IMR-90 (cell line): ENCODE results near the gene SHB. TPM values are rescaled to one million over a fixed set of nuclear protein-coding genes. Genes with fewer than 3 reads are reported as not detected.
A peak's percentile ranks its signal among the peaks of the same experiment; 100 is the strongest.

Experiments used
- ATAC-seq: fragments of 200-7000 bp; cut with Tn5 transposase; 2 replicates; pipeline ENCODE4 v1.9.1; 2020; ENCODE audit warnings: low read depth, mild to moderate bottlenecking, moderate library complexity
- BruUV-seq: library from RNA; stranded (reverse); fragments of 400-500 nt; replicated peaks from 2 replicates; lab custom pipeline; 2021; lab: Mats Ljungman, UMichigan
- CTCF ChIA-PET: fragments of 300-600 bp; formaldehyde crosslinking; extraction: SDS; loops from one replicate; lab custom pipeline; 2021; ENCODE audit warnings: antibody characterized with exemption; lab: Yijun Ruan, JAX
- POLR2A ChIA-PET: fragments of 300-600 bp; sonication (Branson Sonifier 250); formaldehyde crosslinking; loops from one replicate; lab custom pipeline; 2022; ENCODE audit warnings: antibody characterized with exemption; ENCODE audit not compliant: unreplicated experiment; lab: Charles Lee
- DNase-seq: peaks from one replicate; pipeline ENCODE4 v3.0.0; 2013
- H2AFZ ChIP-seq: replicated peaks from 2 replicates; pipeline ENCODE3; 2013; ENCODE audit warnings: low read length, mild to moderate bottlenecking; ENCODE audit not compliant: poor library complexity
- H2AK5ac ChIP-seq: 2 replicates; pipeline ENCODE4 v1.6.1; 2013; ENCODE audit warnings: low read depth, low read length, inconsistent platforms
- H2AK9ac ChIP-seq: replicated peaks from 2 replicates; pipeline ENCODE3; 2013; ENCODE audit warnings: mild to moderate bottlenecking, low read depth, low read length, moderate library complexity; ENCODE audit not compliant: poor library complexity
- H2BK120ac ChIP-seq: 2 replicates; pipeline ENCODE4 v1.6.1; 2013; ENCODE audit warnings: low read depth, low read length, inconsistent platforms
- H2BK15ac ChIP-seq: 3 replicates; pipeline ENCODE4 v1.6.1; 2013; ENCODE audit warnings: low read depth, low read length, inconsistent platforms
- H2BK20ac ChIP-seq: 2 replicates; pipeline ENCODE4 v1.6.1; 2013; ENCODE audit warnings: low read depth, mild to moderate bottlenecking, inconsistent platforms, low read length, moderate library complexity
- H2BK5ac ChIP-seq: 2 replicates; pipeline ENCODE4 v1.6.1; 2013; ENCODE audit warnings: mild to moderate bottlenecking, low read depth, low read length, inconsistent platforms; ENCODE audit not compliant: poor library complexity, severe bottlenecking
- H3K14ac ChIP-seq: replicated peaks from 2 replicates; pipeline ENCODE4 v1.6.1; 2013; ENCODE audit warnings: low read depth, low read length, inconsistent platforms
- H3K18ac ChIP-seq: 2 replicates; pipeline ENCODE4 v1.6.1; 2013; ENCODE audit warnings: low read depth, low read length, control low read depth
- H3K23ac ChIP-seq: 2 replicates; pipeline ENCODE4 v1.6.1; 2013; ENCODE audit warnings: low read depth, low read length, inconsistent platforms
- H3K27ac ChIP-seq: 2 replicates; pipeline ENCODE4 v1.5.1; 2013; ENCODE audit warnings: mild to moderate bottlenecking, control low read depth, low read length; ENCODE audit not compliant: insufficient read depth
- H3K27me3 ChIP-seq: 2 replicates; pipeline ENCODE4 v1.6.1; 2013; ENCODE audit warnings: low read length; ENCODE audit not compliant: control insufficient read depth, insufficient read depth
- H3K36me3 ChIP-seq: 2 replicates; pipeline ENCODE4 v1.6.1; 2013; ENCODE audit warnings: low read length, mixed read lengths; ENCODE audit not compliant: control insufficient read depth, insufficient read depth
- H3K4ac ChIP-seq: 2 replicates; pipeline ENCODE4 v1.6.1; 2013; ENCODE audit warnings: low read depth, low read length, inconsistent platforms
- H3K4me1 ChIP-seq: 2 replicates; pipeline ENCODE4 v1.6.1; 2013; ENCODE audit warnings: low read length, mixed read lengths; ENCODE audit not compliant: control insufficient read depth, insufficient read depth
- H3K4me2 ChIP-seq: 2 replicates; pipeline ENCODE4 v1.6.1; 2013; ENCODE audit warnings: low read depth, mild to moderate bottlenecking, control low read depth, low read length, moderate library complexity
- H3K4me3 ChIP-seq: 2 replicates; pipeline ENCODE4 v1.5.1; 2013; ENCODE audit warnings: low read depth, mild to moderate bottlenecking, control low read depth, low read length, moderate library complexity; ENCODE audit not compliant: insufficient read depth
- H3K56ac ChIP-seq: 2 replicates; pipeline ENCODE4 v1.6.1; 2013; ENCODE audit warnings: low read length, inconsistent platforms; ENCODE audit not compliant: insufficient read depth; ENCODE audit errors: extremely low read depth
- H3K79me1 ChIP-seq, 2 experiments: 2 replicates each; pipeline ENCODE4 v1.6.1; 2013; ENCODE audit warnings: low read length in 2 of 2, inconsistent platforms in 1 of 2, low read depth in 1 of 2
- H3K9ac ChIP-seq: 2 replicates; pipeline ENCODE4 v1.6.1; 2013; ENCODE audit warnings: low read depth, low read length, control low read depth
- H3K9me1 ChIP-seq: 2 replicates; pipeline ENCODE4 v1.6.1; 2013; ENCODE audit warnings: low read length, inconsistent platforms; ENCODE audit not compliant: insufficient read depth
- H3K9me3 ChIP-seq: 2 replicates; pipeline ENCODE4 v1.6.1; 2013; ENCODE audit warnings: low read length; ENCODE audit not compliant: control insufficient read depth, insufficient read depth
- H4K20me1 ChIP-seq: 2 replicates; pipeline ENCODE4 v1.6.1; 2013; ENCODE audit warnings: low read length, inconsistent platforms; ENCODE audit not compliant: insufficient read depth
- H4K5ac ChIP-seq: 2 replicates; pipeline ENCODE4 v1.6.1; 2013; ENCODE audit warnings: mild to moderate bottlenecking, low read depth, low read length, control low read depth
- H4K8ac ChIP-seq, 2 experiments: 2 replicates each; pipeline ENCODE4 v1.6.1; 2013; ENCODE audit warnings: low read depth in 2 of 2, low read length in 2 of 2, control low read depth in 1 of 2, inconsistent platforms in 1 of 2
- H4K91ac ChIP-seq: 2 replicates; pipeline ENCODE4 v1.6.1; 2013; ENCODE audit warnings: low read depth, low read length, inconsistent platforms; ENCODE audit not compliant: insufficient read depth
- BHLHE40 ChIP-seq: fragments of 150-350 bp; IDR thresholded peaks from 2 replicates; pipeline ENCODE4 v1.6.1; 2016; ENCODE audit warnings: mild to moderate bottlenecking, low read depth, low read length
- CEBPB ChIP-seq: IDR thresholded peaks from 2 replicates; pipeline ENCODE4 v1.6.1; 2012; ENCODE audit warnings: low read depth, low read length, improper control_type of control experiment
- CHD1 ChIP-seq: IDR thresholded peaks from 2 replicates; pipeline ENCODE4 v1.6.1; 2012; ENCODE audit warnings: low read depth, low read length, improper control_type of control experiment
- FOS ChIP-seq: fragments of 150-350 bp; IDR thresholded peaks from 2 replicates; pipeline ENCODE4 v1.6.1; 2016; ENCODE audit warnings: low read depth, low read length
- MAFK ChIP-seq: IDR thresholded peaks from 2 replicates; pipeline ENCODE4 v1.6.1; 2012; ENCODE audit warnings: low read depth, low read length, improper control_type of control experiment
- NFE2L2 ChIP-seq: fragments of 150-350 bp; IDR thresholded peaks from 2 replicates; pipeline ENCODE4 v1.6.1; 2016; ENCODE audit warnings: low read depth, mild to moderate bottlenecking, low read length
- RCOR1 ChIP-seq: IDR thresholded peaks from 2 replicates; pipeline ENCODE4 v1.6.1; 2012; ENCODE audit warnings: mild to moderate bottlenecking, low read length, improper control_type of control experiment; ENCODE audit not compliant: insufficient replicate concordance
- RFX5 ChIP-seq: IDR thresholded peaks from 2 replicates; pipeline ENCODE4 v1.8.0; 2012; ENCODE audit warnings: low read depth, mild to moderate bottlenecking, low read length, moderate library complexity
- SMC3 ChIP-seq: fragments of 150-350 bp; IDR thresholded peaks from 2 replicates; pipeline ENCODE4 v1.6.1; 2016; ENCODE audit warnings: low read depth, mild to moderate bottlenecking, antibody characterized with exemption, low read length, moderate library complexity
- WGBS, 2 experiments: methylation state at CpG; one replicate each; pipeline versions ENCODE4 v1.1.5 to v1.1.7; 2013; ENCODE audit warnings: missing lambda C conversion rate in 2 of 2; ENCODE audit not compliant: insufficient read length in 1 of 2; ENCODE audit errors: extremely low coverage in 2 of 2; 5-methylcytosine and 5-hydroxymethylcytosine counted together
- dilution Hi-C: fragments of 300-500 bp; cut with HindIII; formaldehyde crosslinking; loops from one replicate; pipeline ENCODE4 v1.14.3; 2018; ENCODE audit warnings: low sequenced_read_pairs; ENCODE audit not compliant: unreplicated experiment
- in situ Hi-C: fragments of 300-500 bp; cut with MboI; formaldehyde crosslinking; loops from 3 replicates; pipeline ENCODE4 v1.14.3; 2019; ENCODE audit warnings: low sequenced_read_pairs, inconsistent platforms, mixed read lengths
- intact Hi-C: fragments of 100-400 bp; cut with micrococcal nuclease; formaldehyde crosslinking; loops from 2 replicates; pipeline ENCODE4 v1.10.0; 2022
- polyA plus RNA-seq, 3 experiments: library from polyadenylated mRNA; depleted of rRNA; stranded (reverse); fragments of >200 nt; gene quantifications; 2 replicates each; pipeline ENCODE4 v1.2.3, GENCODE V29; 2012; ENCODE audit warnings: low replicate concordance in 1 of 3
- total RNA-seq: library from RNA; depleted of rRNA; stranded (reverse); fragments of >200 nt; gene quantifications from 2 replicates; pipeline ENCODE4 v1.2.3, GENCODE V29; 2012
- TF ChIP-seq, protein P1 (sequence below): conservative IDR thresholded peaks from 2 replicates; pipeline ENCODE4 v1.5.1; 2012; ENCODE audit warnings: mild to moderate bottlenecking, low read depth, low read length, improper control_type of control experiment
- TF ChIP-seq, protein P2 (sequence below): fragments of 150-350 bp; IDR thresholded peaks from 2 replicates; pipeline ENCODE4 v1.6.1; 2017; ENCODE audit warnings: mild to moderate bottlenecking, antibody characterized with exemption, low read length, low read depth
- TF ChIP-seq, protein P3 (sequence below): fragments of 150-350 bp; IDR thresholded peaks from 2 replicates; pipeline ENCODE4 v1.6.1; 2016; ENCODE audit warnings: low read depth, mild to moderate bottlenecking, low read length, moderate library complexity, borderline replicate concordance

SHB gene
- total and polyA plus RNA-seq, 2 of the 4 experiments (the other 2 are of a cell fraction) = 6.1 to 20.4 TPM

DNA sequence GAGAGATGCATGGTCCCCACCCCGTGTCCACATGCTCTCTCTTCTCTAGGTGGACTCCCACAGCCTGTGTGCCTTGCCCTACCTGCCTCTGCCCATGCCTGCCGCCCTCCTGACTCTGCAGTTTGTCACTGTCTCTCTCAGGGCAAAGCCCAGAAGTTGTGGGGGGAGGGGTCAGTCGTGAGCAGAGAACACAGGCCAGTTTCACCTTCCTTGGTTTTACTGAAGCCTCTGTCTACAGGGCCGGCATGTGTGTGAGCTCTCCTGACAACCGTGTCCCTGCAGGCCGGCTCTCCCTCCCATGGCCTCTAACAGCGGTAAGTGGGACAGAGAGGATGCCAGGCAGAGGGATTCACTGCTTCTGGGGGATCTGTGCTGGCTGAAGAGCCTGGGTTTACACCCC is 121.6 kb downstream of the SHB start:
- no peak overlapping the region; the same call in 1 of the 2 replicates for H3K4ac ChIP-seq
- DNase-seq = no peak
- dilution Hi-C loops = loop anchor here (25.0 kb wide), 1 partner anchor 115 kb away; the partner anchor contains the start of gene SHB
- in situ Hi-C loops = no loop called here
- peaks cover 69% of the 10 kb centered on the region for H3K36me3 ChIP-seq
- no peak overlapping the region for H3K23ac ChIP-seq
- no peak overlapping the region for H3K9ac ChIP-seq
- intact Hi-C loops = no loop called here
- no peak overlapping the region for H3K56ac ChIP-seq
- peak overlapping the region; percentile 76 for H2AK9ac ChIP-seq
- peak overlapping the region; percentile 37 for H2AK5ac ChIP-seq
- H2BK20ac ChIP-seq = no peak overlapping the region
- no peak for ATAC-seq
- peaks cover 60 to 95% of the 10 kb centered on the region in 2 experiments for H3K79me1 ChIP-seq
- peaks cover 63% of the 10 kb centered on the region for H3K9me1 ChIP-seq
- H3K18ac ChIP-seq = no peak overlapping the region
- no TSS peak for BruUV-seq
- no peaks in the 10 kb centered on the region for H3K9me3 ChIP-seq
- no peak overlapping the region for H3K27ac ChIP-seq
- ChIA-PET CTCF (no interaction called here), POLR2A (no interaction called here)
- no CpG with 5 or more reads among the region's 7 CpGs for WGBS, 2 experiments
- H2BK120ac ChIP-seq = no peak overlapping the region
- no peak overlapping the region for H4K5ac ChIP-seq
- H3K4me1 ChIP-seq = peaks cover 36% of the 10 kb centered on the region
- H2AFZ ChIP-seq = no peak overlapping the region
- no peak for TF ChIP-seq MAFK
- no peak for TF ChIP-seq RFX5
- TF ChIP-seq, protein P1, sequence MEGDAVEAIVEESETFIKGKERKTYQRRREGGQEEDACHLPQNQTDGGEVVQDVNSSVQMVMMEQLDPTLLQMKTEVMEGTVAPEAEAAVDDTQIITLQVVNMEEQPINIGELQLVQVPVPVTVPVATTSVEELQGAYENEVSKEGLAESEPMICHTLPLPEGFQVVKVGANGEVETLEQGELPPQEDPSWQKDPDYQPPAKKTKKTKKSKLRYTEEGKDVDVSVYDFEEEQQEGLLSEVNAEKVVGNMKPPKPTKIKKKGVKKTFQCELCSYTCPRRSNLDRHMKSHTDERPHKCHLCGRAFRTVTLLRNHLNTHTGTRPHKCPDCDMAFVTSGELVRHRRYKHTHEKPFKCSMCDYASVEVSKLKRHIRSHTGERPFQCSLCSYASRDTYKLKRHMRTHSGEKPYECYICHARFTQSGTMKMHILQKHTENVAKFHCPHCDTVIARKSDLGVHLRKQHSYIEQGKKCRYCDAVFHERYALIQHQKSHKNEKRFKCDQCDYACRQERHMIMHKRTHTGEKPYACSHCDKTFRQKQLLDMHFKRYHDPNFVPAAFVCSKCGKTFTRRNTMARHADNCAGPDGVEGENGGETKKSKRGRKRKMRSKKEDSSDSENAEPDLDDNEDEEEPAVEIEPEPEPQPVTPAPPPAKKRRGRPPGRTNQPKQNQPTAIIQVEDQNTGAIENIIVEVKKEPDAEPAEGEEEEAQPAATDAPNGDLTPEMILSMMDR = no peak
- TF ChIP-seq BHLHE40 = no peak
- TF ChIP-seq, protein P2, sequence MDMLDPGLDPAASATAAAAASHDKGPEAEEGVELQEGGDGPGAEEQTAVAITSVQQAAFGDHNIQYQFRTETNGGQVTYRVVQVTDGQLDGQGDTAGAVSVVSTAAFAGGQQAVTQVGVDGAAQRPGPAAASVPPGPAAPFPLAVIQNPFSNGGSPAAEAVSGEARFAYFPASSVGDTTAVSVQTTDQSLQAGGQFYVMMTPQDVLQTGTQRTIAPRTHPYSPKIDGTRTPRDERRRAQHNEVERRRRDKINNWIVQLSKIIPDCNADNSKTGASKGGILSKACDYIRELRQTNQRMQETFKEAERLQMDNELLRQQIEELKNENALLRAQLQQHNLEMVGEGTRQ = no peak
- no peak for TF ChIP-seq FOS
- no peak for TF ChIP-seq CHD1
- TF ChIP-seq, protein P3, sequence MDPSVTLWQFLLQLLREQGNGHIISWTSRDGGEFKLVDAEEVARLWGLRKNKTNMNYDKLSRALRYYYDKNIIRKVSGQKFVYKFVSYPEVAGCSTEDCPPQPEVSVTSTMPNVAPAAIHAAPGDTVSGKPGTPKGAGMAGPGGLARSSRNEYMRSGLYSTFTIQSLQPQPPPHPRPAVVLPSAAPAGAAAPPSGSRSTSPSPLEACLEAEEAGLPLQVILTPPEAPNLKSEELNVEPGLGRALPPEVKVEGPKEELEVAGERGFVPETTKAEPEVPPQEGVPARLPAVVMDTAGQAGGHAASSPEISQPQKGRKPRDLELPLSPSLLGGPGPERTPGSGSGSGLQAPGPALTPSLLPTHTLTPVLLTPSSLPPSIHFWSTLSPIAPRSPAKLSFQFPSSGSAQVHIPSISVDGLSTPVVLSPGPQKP = no peak
- TF ChIP-seq NFE2L2 = no peak
- no peak for TF ChIP-seq RCOR1
- no peak for TF ChIP-seq SMC3
- TF ChIP-seq CEBPB = no peak
- H2BK15ac ChIP-seq = peak overlapping the region; percentile 14; the same call in 1 of the 3 replicates
- H4K8ac ChIP-seq = no peak overlapping the region; a peak in 1 of 4 replicates
- H4K91ac ChIP-seq = no peak overlapping the region
- no peaks in the 10 kb centered on the region for H3K27me3 ChIP-seq
- H2BK5ac ChIP-seq = no peak overlapping the region
- no peak overlapping the region for H3K4me3 ChIP-seq
- H3K14ac ChIP-seq = no peak overlapping the region
- H3K4me2 ChIP-seq = no peak overlapping the region
- H4K20me1 ChIP-seq = peaks cover 17% of the 10 kb centered on the region; the same call in 1 of the 2 replicates
